AG04450 (cell line): Measurements from ENCODE around the gene MOG. TPM values are rescaled to one million over a fixed set of nuclear protein-coding genes. Genes with fewer than 3 reads are reported as not detected.

ENCODE experiments used
- CTCF ChIA-PET: fragments of 300-600, 350-600 bp; formaldehyde crosslinking; extraction: SDS; loops from one replicate; lab custom pipeline; 2022; ENCODE audit warnings: antibody characterized with exemption, inconsistent platforms; lab: Charles Lee
- POLR2A ChIA-PET: fragments of 350-600 bp; formaldehyde crosslinking; extraction: SDS; loops from one replicate; lab custom pipeline; 2021; ENCODE audit warnings: antibody characterized with exemption, inconsistent platforms; lab: Yijun Ruan, JAX
- DNase-seq: peaks from one replicate; pipeline ENCODE4 v3.0.0-alpha.2; 2011; ENCODE audit warnings: low read depth, low spot score
- H3K27ac ChIP-seq: one replicate; pipeline ENCODE4 v1.5.1; 2012; ENCODE audit warnings: low read depth, low read length, control low read depth
- H3K27me3 ChIP-seq: one replicate; pipeline ENCODE4 v1.6.0; 2012; ENCODE audit warnings: low read length; ENCODE audit not compliant: control insufficient read depth, insufficient read depth
- H3K4me3 ChIP-seq: 2 replicates; pipeline ENCODE4 v1.5.1; 2011; ENCODE audit warnings: mild to moderate bottlenecking, low read depth, low read length, control low read depth
- H3K9me3 ChIP-seq: 2 replicates; pipeline ENCODE4 v1.5.1; 2012; ENCODE audit warnings: low read length; ENCODE audit not compliant: control insufficient read depth, insufficient read depth
- polyA plus RNA-seq: library from polyadenylated mRNA; depleted of rRNA; stranded (reverse); fragments of >200 nt; gene quantifications from 2 replicates; pipeline ENCODE4 v1.2.3, GENCODE V29; 2011; rRNA removed
- small RNA-seq: library from RNA; depleted of rRNA; stranded (forward); fragments of <200 nt; gene quantifications from one replicate; pipeline ENCODE3, GENCODE V24; 2012; ENCODE audit warnings: low read depth; ENCODE audit not compliant: insufficient read length
- TF ChIP-seq, protein P1 (sequence below): IDR thresholded peaks from 2 replicates; pipeline ENCODE4 v1.5.1; 2011; ENCODE audit warnings: low read depth, low read length, control low read depth, inconsistent platforms

MOG gene
- polyA plus RNA-seq, 1 experiment = not detected

DNA sequence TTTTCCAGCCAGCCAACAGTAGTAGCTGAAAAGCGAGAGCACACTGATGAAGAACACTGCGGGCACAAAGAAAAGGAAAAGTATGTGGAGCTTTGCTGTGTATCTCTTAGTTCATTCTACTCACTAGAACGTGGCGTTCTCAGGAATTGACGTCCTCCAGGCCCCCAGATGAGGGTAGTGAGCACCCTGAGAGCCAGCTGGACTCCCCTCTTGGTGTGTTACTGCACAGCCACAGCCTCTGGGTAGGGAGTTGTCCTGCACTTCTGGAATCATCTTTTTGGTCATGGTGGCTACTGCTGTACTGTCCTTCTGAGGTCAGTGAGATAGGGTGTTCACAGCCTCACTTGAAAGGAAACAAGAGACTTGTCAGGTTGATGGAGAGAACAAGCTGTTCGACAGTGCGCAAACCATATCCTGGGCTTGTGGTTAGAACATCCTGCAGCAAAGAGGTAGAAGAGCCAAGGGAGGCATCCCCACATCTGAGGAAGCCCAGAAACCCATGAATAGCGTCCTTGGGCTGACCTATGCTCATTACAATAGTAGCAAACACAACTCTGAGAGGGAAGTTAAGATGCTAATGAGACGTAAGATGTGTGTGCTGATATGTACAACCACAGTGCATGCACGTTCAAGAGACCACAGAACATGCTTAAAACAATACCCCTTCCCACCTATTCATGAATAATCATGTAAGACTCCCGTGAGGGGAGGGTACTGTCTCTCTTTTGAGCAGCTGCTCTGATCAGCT lies 51.7 kb downstream of the MOG start:
- no peak for DNase-seq
- Histone ChIP-seq H3K4me3 (no peak overlapping the region), H3K27me3 (peaks cover 11% of the 10 kb centered on the region), H3K9me3 (no peaks in the 10 kb centered on the region), H3K27ac (no peak overlapping the region)
- TF ChIP-seq, protein P1, sequence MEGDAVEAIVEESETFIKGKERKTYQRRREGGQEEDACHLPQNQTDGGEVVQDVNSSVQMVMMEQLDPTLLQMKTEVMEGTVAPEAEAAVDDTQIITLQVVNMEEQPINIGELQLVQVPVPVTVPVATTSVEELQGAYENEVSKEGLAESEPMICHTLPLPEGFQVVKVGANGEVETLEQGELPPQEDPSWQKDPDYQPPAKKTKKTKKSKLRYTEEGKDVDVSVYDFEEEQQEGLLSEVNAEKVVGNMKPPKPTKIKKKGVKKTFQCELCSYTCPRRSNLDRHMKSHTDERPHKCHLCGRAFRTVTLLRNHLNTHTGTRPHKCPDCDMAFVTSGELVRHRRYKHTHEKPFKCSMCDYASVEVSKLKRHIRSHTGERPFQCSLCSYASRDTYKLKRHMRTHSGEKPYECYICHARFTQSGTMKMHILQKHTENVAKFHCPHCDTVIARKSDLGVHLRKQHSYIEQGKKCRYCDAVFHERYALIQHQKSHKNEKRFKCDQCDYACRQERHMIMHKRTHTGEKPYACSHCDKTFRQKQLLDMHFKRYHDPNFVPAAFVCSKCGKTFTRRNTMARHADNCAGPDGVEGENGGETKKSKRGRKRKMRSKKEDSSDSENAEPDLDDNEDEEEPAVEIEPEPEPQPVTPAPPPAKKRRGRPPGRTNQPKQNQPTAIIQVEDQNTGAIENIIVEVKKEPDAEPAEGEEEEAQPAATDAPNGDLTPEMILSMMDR = no peak
- ChIA-PET POLR2A (no interaction called here), CTCF (interaction anchor here (2.2 kb wide), 1 partner anchor 55 kb away, joined by 8 read pairs; no protein-coding TSS in a partner anchor)

DNA sequence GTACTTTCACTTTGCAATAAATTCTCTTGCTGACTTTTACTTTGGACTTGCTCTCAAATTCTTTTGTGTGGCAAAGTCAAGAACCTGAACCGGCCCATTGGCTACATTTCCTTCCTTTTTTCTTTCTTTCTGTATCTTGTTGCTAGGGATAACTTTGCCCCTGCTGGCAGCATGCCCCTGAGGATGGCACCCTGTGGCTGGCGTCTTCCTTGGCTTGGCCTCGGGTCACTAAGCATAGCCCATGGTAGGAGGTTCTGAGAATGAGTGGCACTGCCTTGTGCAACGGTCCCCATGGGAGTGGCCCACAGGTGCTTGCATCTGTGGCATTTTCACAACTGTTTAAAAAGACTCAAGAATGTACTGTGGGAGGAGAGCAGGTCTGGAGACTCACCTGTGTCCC lies 52.3 kb downstream of the MOG start:
- Histone ChIP-seq H3K4me3 (no peak overlapping the region), H3K9me3 (no peaks in the 10 kb centered on the region), H3K27me3 (peaks cover 9% of the 10 kb centered on the region), H3K27ac (no peak overlapping the region)
- TF ChIP-seq, protein P1 = no peak
- CTCF ChIA-PET = interaction anchor here (2.2 kb wide), 1 partner anchor 56 kb away, joined by 8 read pairs; no protein-coding TSS in a partner anchor
- POLR2A ChIA-PET = no interaction called here
- no peak for DNase-seq

DNA sequence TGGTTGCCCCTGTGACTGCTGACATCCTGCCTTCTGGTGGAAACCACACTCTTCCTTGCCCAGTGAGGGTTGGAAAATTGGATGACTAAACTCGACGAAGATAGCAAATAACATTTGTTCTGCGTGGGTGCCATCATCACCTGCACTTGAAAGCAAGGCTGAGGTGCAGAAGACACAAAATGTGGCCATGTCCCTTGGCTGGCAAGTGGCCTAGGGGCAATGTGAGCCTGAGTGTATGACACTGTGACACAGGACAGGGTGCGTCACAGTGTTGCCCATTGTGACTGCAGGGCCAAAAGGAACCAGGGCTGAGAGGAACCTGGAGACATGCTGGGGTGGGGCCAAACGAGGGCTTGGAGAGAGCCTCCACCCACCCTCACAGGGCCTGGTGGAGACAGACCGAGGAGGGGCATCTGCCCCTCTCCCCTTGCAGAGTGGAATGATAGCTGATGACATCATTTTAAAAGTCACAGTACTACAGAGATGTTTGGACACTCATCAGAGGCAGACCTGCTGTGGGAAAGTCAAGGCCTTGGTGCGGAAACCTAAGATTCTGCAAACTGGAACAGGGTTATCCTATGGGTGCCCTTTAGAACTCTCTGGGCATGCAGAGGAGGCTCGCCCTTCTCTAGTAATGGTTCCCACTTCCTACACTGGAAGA lies 53.5 kb downstream of the MOG start:
- POLR2A ChIA-PET = no interaction called here
- no peaks in the 10 kb centered on the region for H3K9me3 ChIP-seq
- H3K27ac ChIP-seq = no peak overlapping the region
- TF ChIP-seq, protein P1 = no peak
- no peak overlapping the region for H3K4me3 ChIP-seq
- no peak for DNase-seq
- H3K27me3 ChIP-seq = peaks cover 5% of the 10 kb centered on the region
- CTCF ChIA-PET = no interaction called here

DNA sequence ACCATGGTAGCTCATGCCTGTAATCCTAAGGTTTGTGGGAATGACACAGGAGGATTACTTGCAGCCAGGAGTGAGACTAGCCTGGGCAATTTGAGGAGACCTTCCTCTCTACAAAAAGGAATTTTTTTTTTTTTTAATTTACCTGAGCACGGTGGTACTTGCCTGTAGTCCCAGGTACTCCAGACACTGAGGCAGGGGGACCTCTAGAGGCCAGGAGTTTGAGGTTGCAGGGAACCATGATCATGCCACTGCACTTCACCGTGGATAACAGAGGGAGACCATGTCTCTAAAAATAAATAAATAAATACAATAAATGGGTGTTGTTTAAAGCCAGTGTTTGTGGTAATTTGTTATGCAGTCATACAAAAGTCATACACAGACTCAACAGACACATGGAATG lies 64.0 kb downstream of the MOG start:
- Histone ChIP-seq H3K4me3 (no peak overlapping the region), H3K9me3 (peaks cover 6% of the 10 kb centered on the region; the same call in 1 of the 2 replicates), H3K27ac (no peak overlapping the region), H3K27me3 (peaks cover 14% of the 10 kb centered on the region)
- TF ChIP-seq, protein P1 = no peak
- no peak for DNase-seq
- CTCF ChIA-PET = interaction anchor here (0.5 kb wide), 1 partner anchor 68 kb away, joined by 3 read pairs; no protein-coding TSS in a partner anchor
- POLR2A ChIA-PET = no interaction called here

Small RNA genes within 50 kb of the gene (small RNA-seq; reads per million reads assigned to genes)
- not detected for gene SUMO2P1

Other genes starting within 250 kb of the MOG start
- not detected in 2 replicates for gene OR12D1, start 242.2 kb upstream of the MOG start, polyA plus RNA-seq
- not detected in 2 replicates for gene OR10C1, start 217.8 kb upstream of the MOG start, polyA plus RNA-seq
- not detected in 2 replicates for gene OR11A1, start 200.0 kb upstream of the MOG start, polyA plus RNA-seq
- not detected in 2 replicates for gene OR2H1, start 199.9 kb upstream of the MOG start, polyA plus RNA-seq
- not detected in 2 replicates for gene MAS1L, start 169.1 kb upstream of the MOG start, polyA plus RNA-seq
- not detected in 2 replicates for gene UBD, start 97.4 kb upstream of the MOG start, polyA plus RNA-seq
- gene OR2H2, start 72.0 kb upstream of the MOG start, polyA plus RNA-seq = not detected in 2 replicates
- gene GABBR1, start 23.9 kb upstream of the MOG start, polyA plus RNA-seq = 14.6 and 16.5 TPM in 2 replicates
- gene ZFP57, start 24.1 kb downstream of the MOG start, polyA plus RNA-seq = not detected in 2 replicates
- gene HLA-F, start 66.3 kb downstream of the MOG start, polyA plus RNA-seq = 0.12 TPM in 1 of 2 replicates, not detected in the other
- not detected in 2 replicates for gene HLA-G, start 170.7 kb downstream of the MOG start, polyA plus RNA-seq